Activated T-helper 1 cell treated with Interleukin-2 at 50 U/mL for 16 hours (primary cell): ENCODE results near the gene RAD51B.

Experiments
- DNase-seq: peaks from one replicate; pipeline ENCODE4 v3.0.0-alpha.2; 2020; ENCODE audit warnings: low read depth

RAD51B gene

GRCh38 chr14:68772761-68773381 is 953.3 kb downstream of the RAD51B start:
- no peak for DNase-seq

- no peak for DNase-seq
Measured at GRCh38 chr14:68774771-68775613, 955.4 kb downstream of the RAD51B start.

GRCh38 chr14:68775614-68776126 is 956.1 kb downstream of the RAD51B start:
- DNase-seq, result no peak

GRCh38 chr14:68777644-68778043 is 958.1 kb downstream of the RAD51B start:
- DNase-seq, result no peak
